AG04449 (cell line): Measurements from ENCODE around the gene JUND.
"Not testable (repeated sequence)": the region's sequence is repeated elsewhere in the genome, so short reads cannot be mapped to it uniquely, and the experiment has no call there.

Experiments
- CTCF ChIA-PET: fragments of 350-600 bp; formaldehyde crosslinking; extraction: SDS; loops from one replicate; lab custom pipeline; 2021; ENCODE audit warnings: antibody characterized with exemption; lab: Yijun Ruan, JAX
- POLR2A ChIA-PET: fragments of 400-600, 350-600 bp; formaldehyde crosslinking; extraction: SDS; loops from one replicate; lab custom pipeline; 2020; ENCODE audit warnings: antibody characterized with exemption, inconsistent platforms; lab: Yijun Ruan, JAX
- DNase-seq: peaks from one replicate; pipeline ENCODE4 v3.0.0-alpha.2; 2010; ENCODE audit warnings: low read depth, low spot score
- H3K4me3 ChIP-seq: 2 replicates; pipeline ENCODE4 v1.5.1; 2011; ENCODE audit warnings: low read depth, mild to moderate bottlenecking, control low read depth, low read length
- TF ChIP-seq, protein P1 (sequence below): IDR thresholded peaks from one replicate; pipeline ENCODE4 v1.5.1; 2011; ENCODE audit warnings: mild to moderate bottlenecking, moderate library complexity, low read length, control low read depth, inconsistent platforms; ENCODE audit not compliant: insufficient read depth; ENCODE audit errors: missing control alignments

JUND gene

DNA sequence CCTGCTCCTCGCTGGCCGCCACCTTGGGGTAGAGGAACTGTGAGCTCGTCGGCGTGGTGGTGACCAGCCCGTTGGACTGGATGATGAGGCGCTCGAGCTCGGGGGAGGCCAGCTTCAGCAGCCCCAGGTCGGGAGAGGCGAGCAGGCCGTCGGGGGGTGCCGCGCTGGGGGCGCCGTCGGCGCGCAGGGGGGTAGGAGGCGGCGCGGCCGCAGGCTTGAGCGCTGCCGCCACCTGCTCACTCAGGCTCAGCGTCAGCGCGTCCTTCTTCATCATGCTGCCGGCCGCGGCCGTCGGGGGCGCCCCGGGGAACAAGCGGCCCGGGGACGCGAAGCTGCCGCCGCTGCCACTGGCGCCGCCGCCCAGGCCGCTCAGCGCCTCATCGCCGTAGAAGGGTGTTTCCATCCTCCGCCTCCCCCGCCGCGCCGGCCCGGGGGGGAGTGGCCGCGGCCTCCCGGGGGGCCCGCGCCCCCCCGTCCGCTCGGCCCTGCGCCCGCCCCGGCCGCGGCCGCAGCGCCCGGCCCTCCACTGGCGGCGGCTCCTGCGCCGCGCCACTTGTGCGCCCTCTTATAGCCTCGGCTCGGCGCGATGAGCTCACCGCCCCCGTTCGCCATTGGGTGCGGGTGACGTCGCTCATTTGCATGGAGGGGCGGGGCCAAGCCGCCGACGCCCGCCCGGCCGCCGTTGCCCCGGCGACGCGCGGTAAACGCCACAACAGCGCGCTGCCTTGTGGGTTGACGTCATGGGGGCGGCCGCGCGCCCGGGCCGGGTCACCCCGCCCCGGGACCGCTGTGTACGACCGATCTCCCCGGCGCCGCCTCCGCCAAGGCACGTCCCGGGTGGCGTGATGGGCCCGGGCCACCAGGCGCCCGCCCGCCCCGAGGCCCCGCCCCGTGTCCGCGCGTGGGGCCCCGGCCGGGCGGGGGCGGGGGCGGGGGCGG lies at the start of gene JUND:
TSS of gene JUND (minus strand) at position 541 of the 939 bp plus-strand sequence. CDS start at position 403, 138 bp downstream.
- DNase-seq: peak; percentile 72
- ChIA-PET POLR2A (interaction anchor here (0.5 to 6.9 kb wide), 36 partner anchors 9 to 277 kb away, joined by 3 to 146 read pairs (median 5); partner anchors contain the start of genes GDF15, KXD1, LSM4 and MPV17L2), CTCF (interaction anchor here (0.5 to 9.8 kb wide), 12 partner anchors 10 to 133 kb away, joined by 3 to 321 read pairs (median 18); partner anchors contain the start of genes LSM4, MPV17L2, PGPEP1 and SSBP4)
- TF ChIP-seq, protein P1, sequence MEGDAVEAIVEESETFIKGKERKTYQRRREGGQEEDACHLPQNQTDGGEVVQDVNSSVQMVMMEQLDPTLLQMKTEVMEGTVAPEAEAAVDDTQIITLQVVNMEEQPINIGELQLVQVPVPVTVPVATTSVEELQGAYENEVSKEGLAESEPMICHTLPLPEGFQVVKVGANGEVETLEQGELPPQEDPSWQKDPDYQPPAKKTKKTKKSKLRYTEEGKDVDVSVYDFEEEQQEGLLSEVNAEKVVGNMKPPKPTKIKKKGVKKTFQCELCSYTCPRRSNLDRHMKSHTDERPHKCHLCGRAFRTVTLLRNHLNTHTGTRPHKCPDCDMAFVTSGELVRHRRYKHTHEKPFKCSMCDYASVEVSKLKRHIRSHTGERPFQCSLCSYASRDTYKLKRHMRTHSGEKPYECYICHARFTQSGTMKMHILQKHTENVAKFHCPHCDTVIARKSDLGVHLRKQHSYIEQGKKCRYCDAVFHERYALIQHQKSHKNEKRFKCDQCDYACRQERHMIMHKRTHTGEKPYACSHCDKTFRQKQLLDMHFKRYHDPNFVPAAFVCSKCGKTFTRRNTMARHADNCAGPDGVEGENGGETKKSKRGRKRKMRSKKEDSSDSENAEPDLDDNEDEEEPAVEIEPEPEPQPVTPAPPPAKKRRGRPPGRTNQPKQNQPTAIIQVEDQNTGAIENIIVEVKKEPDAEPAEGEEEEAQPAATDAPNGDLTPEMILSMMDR: no peak
- peak within 1 kb of the TSS; percentile 94 for H3K4me3 ChIP-seq

DNA sequence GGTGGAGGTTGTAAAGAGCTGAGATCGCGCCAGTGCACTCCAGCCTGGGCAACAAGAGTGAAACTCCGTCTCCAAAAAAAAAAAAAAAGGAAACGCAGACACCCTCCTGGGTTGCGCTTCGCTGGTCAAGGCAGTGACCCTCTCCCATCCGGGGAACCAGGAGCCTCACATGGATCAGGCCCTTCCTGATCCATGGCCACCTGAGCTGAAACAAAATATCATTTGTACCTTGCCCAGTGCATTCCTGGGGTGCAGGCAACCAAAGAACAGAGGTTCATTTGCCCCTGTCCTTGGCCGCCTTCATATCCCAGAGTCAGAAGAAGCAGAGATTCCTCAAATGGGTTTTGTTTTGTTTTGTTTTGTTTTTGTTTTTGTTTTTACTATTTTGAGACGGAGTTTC lies 49.4 kb upstream of the JUND start:
- CTCF ChIA-PET: interaction anchor here (1.0 to 7.7 kb wide), 5 partner anchors 10 to 83 kb away, joined by 3 to 321 read pairs (median 4); partner anchors contain the start of genes IQCN and JUND
- no peak for DNase-seq
- TF ChIP-seq, protein P1: no peak
- no peak overlapping the region for H3K4me3 ChIP-seq
- POLR2A ChIA-PET: interaction anchor here (0.6 to 7.3 kb wide), 2 partner anchors 52 to 122 kb away, joined by 3 to 87 read pairs; partner anchors contain the start of gene JUND

DNA sequence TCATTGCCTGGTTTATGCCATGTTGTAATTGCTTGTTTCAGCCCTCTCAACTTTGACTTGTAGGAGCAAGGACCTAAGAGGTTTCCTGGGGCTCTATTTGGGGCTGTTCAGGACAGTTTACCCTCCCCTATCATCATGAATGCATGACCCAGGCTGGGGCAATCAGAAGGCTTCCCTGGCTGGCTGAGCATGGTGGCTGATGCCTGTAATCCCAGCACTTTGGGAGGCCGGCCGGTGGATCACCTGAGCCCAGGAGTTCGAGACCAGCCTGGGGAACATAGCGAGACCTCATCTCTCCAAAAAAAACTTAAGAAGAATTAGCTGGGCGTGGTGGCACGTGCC lies 47.6 kb upstream of the JUND start:
- TF ChIP-seq, protein P1: no peak
- H3K4me3 ChIP-seq: peak overlapping the region; percentile 46
- no peak for DNase-seq
- CTCF ChIA-PET: interaction anchor here (0.6 to 7.7 kb wide), 43 partner anchors 8 to 235 kb away, joined by 3 to 321 read pairs (median 6); partner anchors contain the start of genes GDF15, IQCN, JUND and SSBP4
- POLR2A ChIA-PET: interaction anchor here (0.7 to 7.3 kb wide), 6 partner anchors 11 to 57 kb away, joined by 3 to 87 read pairs (median 4); partner anchors contain the start of genes GDF15 and JUND

DNA sequence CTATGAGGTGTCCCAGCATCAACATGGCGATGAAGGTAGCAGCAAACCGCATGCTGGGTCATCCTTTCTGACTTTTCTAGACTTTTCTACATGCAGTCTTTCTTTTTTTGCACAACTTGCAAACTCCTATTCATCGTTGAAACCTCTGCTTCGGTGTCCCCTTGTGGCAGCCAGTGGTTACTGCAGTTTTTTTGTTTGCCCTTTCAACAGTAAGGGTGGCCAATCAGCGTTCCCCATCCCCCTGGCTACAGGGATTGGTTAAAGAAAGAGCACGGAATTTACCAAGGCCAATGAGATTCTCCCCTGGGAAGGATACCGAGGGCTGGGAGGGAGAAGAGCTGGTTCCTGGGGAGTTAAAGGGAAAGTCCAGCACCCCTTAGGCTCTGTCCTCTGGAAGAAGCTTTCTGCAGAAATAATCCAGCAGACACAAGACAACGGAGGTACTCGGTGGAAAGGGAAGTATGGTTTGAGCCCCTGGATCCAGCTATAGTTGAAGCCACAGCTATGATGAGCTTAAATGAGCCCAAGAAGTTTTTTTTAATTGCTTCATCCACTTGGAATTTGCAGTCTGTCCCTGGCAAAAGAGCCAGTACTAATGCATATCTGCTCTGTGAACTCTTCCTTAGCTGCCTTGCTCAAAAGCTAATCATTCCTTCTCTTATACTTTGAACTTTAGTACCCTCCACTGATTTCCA lies 47.1 kb upstream of the JUND start:
- TF ChIP-seq, protein P1: peak; percentile 78
- ChIA-PET POLR2A (interaction anchor here (0.7 to 7.3 kb wide), 7 partner anchors 11 to 59 kb away, joined by 3 to 87 read pairs (median 4); partner anchors contain the start of genes GDF15 and JUND), CTCF (interaction anchor here (0.6 to 7.7 kb wide), 43 partner anchors 8 to 235 kb away, joined by 3 to 321 read pairs (median 6); partner anchors contain the start of genes GDF15, IQCN, JUND and SSBP4)
- DNase-seq: peak; percentile 87
- H3K4me3 ChIP-seq: peak overlapping the region; percentile 46

DNA sequence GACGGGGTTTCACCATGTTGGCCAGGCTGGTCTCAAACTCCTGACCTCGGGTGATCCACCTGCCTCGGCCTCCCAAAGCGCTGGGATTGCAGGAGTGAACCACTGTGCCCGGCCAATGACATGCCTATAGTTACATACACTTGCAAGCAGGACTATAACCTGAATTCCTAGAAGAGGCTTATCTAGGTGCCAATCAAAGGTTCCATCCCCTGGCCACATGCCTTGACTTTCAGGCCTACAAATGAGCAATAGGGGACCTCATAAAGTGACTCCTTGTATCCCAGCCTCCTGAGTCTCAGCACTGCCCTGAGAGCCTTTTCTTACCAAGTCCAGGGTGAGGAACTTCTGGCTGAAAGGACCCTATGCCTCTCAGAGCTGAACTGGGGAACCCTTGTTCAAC lies 45.4 kb upstream of the JUND start:
- DNase-seq: no peak
- no peak overlapping the region for H3K4me3 ChIP-seq
- TF ChIP-seq, protein P1: no peak
- ChIA-PET CTCF (interaction anchor here (1.0 to 7.7 kb wide), 9 partner anchors 11 to 165 kb away, joined by 3 to 321 read pairs (median 10); partner anchors contain the start of genes IQCN and JUND), POLR2A (interaction anchor here (7.3 kb wide), 1 partner anchor 47 kb away, joined by 87 read pairs; the partner anchor contains the start of gene JUND)

DNA sequence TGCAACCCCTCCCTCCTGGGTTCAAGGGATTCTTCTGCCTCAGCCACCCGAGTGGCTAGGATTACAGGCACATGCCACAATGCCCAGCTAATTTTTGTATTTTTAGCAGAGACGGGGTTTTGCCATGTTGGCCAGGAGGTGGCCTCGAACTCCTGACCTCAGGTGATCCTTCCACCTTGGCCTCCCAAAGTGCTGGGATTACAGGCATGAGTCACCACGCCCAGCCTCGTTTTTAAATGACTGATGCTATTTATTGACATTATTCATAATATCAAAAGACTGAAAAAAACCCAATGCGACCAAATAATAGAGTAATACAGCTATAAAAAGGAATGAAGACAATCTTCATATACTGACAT lies 42.9 kb upstream of the JUND start:
- H3K4me3 ChIP-seq, DNase-seq: not testable (repeated sequence)
- ChIA-PET CTCF (interaction anchor here (0.9 to 7.7 kb wide), 4 partner anchors 8 to 87 kb away, joined by 3 to 321 read pairs (median 24); partner anchors contain the start of genes IQCN and JUND), POLR2A (interaction anchor here (7.3 kb wide), 1 partner anchor 45 kb away, joined by 87 read pairs; the partner anchor contains the start of gene JUND)
